M059J (cell line): ENCODE measurements around the gene POLR3H. TPM values are rescaled to one million over a fixed set of nuclear protein-coding genes. Genes with fewer than 3 reads are reported as not detected.
"Not testable (repeated sequence)": the region's sequence is repeated elsewhere in the genome, so short reads cannot be mapped to it uniquely, and the experiment has no call there.

Experiments used
- DNase-seq: peaks from one replicate; pipeline ENCODE4 v3.0.0-alpha.2; 2012; ENCODE audit warnings: low read depth
- total RNA-seq: library from RNA; depleted of rRNA; stranded (reverse); fragments of >200 nt; shearing (Covaris generic); gene quantifications from 2 replicates; pipeline ENCODE4 v1.2.3, GENCODE V29; 2014; rRNA removed

The POLR3H gene, protein sequence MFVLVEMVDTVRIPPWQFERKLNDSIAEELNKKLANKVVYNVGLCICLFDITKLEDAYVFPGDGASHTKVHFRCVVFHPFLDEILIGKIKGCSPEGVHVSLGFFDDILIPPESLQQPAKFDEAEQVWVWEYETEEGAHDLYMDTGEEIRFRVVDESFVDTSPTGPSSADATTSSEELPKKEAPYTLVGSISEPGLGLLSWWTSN
- 21.5 and 22.5 TPM in 2 replicates for total RNA-seq

DNA sequence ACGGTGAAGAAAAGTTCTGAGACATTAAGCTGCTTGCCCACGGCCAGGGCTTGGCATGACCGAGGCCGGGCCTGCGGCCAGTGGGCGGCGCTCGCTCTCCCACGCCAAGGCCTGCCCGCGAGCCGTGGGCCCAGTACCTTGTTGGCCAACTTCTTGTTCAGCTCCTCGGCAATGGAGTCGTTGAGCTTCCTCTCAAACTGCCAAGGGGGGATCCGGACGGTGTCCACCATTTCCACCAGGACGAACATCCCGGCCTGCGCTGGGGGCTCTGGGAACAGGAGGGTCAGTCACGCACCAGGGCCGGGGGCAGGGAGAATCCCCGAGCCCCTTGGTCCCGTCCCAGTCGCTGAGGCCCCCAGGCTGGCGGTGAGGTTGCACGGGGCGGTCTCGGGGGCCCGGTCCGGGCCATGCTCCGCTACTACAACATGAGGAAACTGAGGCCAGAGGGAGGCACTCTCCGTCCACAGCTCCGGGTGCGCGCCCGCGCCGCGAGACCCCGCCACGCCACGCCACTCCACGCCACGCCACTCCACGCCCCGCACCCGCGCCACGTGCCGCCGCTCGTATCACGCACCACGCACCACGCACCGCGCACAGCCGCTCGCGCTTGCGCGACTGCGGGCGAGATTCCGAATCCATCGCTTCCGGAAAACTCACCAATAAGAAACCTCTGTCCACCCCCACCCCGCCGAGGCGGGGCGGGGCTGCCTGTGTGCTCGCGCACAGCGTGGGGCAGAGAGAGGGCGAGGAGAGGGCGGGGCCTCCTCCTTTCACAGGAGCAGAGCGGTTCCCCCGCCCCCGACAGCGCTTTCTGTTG lies at the start of gene POLR3H:
Gene POLR3H, minus strand, starts transcription at position 617 of the 817 bp plus-strand sequence. Its CDS starts 369 bp downstream, at position 248.
- peak; percentile 96 for DNase-seq

DNA sequence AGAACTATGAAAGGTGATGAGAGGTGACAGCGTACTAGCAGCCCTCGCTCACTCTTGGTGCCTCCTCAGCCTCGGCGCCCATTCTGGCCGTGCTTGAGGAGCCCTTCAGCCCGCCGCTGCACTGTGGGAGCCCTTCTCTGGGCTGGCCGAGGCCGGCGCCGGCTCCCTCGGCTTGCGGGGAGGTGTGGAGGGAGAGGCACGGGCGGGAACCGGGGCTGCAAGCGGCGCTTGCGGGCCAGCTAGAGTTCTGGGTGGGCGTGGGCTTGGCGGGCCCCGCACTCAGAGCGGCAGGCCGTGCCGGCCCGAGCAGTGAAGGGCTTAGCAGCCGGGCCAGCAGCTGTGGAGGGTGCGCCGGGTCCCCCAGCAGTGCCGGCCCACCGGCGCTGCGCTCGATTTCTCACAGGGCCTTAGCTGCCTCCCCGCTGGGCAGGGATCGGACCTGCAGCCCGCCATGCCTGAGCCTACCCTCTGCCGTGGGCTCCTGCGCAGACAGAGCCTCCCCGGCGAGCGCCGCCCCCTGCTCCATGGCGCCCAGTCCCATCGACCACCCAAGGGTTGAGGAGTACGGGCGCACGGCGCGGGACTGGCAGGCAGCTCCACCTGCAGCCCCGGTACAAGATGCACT lies 49.2 kb upstream of the POLR3H start:
- DNase-seq: not testable (repeated sequence)

DNA sequence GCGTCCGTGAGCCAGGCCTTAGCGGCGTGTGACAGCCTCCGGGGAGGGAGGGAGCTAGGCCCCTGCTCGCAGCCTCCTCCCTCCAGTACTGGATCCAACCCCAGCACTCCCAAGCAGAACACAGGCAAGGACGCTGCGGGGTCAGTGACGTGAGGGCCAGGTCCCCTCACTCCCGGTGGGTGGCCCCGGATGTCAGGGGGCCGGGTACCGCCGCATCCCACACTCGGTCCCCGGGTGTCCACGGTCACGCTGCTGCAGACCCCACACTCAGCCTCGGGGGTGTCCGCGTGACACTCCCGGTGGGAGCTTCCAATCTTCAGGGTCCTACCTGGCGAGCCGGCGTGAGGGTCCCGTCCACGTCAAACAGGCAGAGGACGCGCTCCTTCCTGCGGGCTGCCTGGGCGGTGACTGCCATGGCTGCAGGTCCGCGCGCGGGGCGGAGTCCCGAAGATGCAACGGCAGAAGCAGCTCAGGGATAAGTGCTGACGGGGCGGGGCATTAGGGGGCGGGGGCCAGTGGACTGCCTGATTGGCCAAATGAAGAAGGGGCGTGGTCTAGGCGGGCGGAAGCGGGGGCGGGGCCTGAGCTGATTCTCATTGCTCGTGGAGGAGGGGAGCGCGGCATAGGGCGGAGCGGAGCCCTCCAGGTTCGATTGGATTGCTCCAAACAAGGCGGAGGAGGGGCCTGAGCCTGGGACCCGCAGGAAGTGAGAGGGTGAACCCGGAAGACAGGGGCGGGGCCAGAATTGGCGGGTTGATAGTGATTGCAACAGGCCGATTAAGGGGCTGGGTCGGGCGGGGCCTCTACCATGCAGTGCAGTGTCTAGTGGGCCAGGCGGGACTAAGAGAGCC lies 45.3 kb upstream of the POLR3H start, which contains the start of gene PMM1:
Gene PMM1, minus strand, starts transcription at position 450 of the 851 bp plus-strand sequence. Its CDS starts 35 bp downstream, at position 415.
- peak; percentile 99 for DNase-seq

DNA sequence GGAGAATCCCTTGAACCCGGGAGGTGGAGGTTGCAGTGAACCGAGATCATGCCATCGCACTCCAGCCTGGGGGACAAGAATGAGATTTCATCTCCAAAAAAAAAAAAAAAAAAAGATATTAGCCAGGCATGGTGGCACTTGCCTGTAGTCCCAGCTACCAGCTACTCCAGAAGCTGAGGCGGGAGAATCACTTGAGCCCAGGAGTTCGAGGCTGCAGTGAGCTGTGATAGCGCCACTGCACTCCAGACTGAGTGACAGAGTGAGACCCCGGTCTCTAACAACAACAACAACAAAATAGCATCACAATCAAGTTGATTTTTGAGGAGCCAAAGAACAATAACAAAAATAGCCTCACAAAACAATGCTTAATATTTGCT lies 43.1 kb upstream of the POLR3H start:
- no peak for DNase-seq

DNA sequence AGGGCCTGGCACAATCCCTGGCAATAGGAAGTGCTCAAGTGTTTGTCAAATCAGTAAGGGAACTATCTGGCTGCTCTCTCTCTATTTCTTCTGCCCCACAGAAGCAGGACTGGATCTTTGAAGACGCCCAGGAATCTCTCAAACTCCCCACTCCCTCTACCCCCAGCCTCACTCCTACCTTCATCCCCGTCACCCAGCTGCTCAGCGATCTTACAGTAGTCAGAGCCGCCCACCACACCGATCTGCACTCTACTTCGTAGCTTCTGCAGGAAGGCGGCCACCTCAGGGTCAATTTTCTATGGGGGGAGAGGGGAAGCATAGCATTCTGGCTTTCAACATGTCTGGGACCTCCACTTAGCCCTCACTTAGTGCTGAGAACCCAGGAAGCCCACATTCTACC lies 41.6 kb upstream of the POLR3H start:
- no peak for DNase-seq

DNA sequence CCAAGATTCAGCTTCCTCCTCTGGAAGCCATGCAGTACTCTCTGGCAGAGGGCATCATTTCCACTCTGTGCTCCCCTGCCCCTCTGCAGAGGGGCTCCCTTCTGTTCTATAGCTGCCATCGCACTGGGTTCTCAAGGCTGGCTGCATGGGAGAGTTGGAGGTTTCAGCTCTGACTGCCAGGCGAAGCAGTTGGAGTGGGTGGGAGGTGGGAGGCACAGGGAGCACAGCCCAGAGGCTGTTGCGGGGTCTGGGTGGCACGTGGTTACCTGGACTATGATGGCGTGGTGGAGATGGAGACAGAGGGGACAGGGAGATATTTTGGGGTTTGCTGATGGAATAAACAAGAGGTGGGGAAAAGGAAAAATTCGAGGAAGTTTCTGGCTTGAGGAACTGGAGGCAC lies 40.6 kb upstream of the POLR3H start:
- no peak for DNase-seq

DNA sequence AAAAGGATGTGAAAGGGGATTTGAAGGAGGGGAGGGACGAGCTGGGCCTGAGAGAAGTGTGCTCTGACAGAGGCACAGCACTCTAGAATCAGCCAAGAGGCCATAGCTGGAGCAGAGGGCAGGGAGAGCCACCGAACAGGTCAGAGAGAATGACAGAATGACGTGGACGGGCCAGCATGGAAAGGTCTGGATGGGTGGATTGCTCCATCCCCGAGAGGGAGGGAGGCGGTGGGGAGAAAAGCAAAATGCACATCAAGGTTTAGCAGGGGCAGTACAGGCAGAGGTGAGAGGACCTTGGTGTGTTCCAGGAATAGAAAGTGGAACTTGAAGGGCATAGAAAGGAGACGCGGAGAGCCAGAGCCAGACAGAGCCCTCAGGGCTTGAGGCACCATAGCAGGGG lies 38.4 kb upstream of the POLR3H start:
- no peak for DNase-seq

DNA sequence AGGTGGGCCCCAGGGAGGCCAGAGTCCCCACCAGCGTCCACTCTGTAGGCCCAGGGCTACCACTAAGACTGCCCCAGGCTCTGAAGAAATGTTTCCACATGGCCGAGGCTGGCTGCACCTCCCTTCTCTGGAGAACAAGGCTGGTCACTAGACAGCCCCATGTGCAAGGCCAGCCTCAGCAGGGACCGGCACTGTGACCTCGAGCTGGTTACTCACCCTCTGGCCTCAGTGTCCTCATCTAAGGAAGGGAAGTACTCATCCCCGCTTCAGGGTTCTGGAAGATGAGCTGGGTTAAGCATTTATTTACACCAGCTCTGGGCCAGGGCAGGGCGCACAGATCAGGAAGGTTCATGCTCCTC lies 35.7 kb upstream of the POLR3H start:
- DNase-seq: no peak

DNA sequence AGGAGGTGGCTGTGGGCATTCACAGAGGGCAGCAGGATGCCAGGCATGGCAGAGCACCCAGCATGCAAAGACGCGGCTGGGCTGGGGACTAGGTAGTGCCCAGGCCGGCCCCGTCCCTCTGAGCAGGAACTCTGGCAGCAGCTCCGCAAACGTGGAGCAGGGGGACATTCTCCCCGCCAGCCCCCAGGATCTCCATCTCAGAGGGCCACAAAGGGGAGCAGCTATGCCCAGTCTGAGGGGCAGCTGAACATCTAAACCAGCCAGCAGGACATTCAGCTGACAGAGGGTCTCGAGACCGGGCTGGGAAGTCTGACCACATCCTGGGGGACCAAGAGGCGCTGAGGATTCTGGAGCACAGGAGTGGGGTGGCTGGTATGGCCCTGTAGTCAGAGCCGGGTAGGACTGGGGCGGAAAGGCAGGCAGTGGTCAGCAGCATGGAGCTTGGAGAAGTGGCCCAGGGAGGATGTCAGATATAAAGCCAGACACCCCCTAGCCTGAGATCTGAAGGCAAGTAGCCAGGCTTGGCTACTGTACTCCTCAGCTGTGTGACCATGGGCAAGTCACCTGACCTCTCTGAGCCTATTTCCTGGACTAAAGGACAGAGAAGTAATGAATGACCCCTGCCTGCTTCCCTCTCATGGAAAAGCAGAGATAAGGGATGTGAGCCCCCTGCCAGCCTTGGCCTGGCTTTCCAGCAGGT lies 35.2 kb upstream of the POLR3H start:
- DNase-seq: no peak

DNA sequence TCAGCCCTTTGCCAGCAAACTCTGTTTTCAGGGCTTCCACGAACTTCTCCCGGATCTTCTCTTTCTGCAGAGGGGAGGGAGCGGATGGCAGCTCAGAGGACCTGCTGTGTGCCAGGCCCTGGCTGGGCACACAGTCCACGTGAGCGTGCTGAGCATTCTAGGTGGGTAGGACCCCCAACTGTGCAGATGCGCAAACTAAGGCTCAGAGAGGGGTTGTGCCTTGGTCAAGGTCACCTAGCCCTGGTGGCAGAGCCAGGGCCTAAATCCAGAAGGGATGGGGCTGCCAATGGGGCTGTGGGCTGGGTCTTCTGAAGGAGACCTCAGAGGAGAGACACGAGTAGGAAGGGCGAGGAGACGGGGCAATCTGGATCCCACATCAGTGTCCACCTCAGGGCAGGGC lies 34.5 kb upstream of the POLR3H start:
- DNase-seq: no peak

DNA sequence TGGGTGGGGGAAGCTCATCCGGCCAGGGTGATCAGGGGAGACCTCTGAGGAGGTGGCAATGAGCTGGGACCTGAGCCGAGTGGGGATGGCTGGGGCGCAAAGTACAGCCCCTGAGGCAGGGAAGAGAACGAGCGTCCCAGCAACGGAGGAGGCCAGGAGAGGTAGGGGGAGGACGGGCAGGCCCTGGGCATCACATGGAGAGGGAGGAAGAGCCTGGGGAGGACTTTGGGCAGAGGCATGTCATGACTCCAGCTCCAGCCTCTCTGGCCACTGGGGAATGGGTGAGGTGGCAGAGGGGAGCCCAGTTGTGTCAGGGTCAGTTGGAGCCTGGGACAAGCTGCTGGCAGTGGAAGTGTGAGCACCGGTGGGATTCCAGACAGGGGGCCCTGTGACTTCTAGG lies 33.8 kb upstream of the POLR3H start:
- DNase-seq: no peak

DNA sequence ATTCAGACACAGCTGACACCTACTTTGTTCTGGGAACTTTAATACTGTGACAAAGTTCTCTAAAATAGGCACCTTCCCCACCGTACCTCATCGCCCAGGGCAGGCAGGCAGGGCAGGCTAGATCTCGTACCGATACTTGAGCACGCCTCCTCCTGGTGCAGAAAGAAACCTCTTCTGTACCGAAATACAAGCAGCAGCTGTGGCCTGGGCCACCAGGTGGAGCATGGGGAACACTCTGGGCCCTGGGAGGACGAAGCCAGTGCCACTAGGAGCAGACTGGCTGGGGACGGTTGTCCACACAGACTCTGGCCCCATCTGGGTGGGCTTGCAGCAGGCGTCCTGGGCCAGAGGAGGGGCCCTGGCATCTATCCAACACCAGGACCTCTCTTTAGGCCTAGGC lies 32.6 kb upstream of the POLR3H start:
- DNase-seq: peak; percentile 45

DNA sequence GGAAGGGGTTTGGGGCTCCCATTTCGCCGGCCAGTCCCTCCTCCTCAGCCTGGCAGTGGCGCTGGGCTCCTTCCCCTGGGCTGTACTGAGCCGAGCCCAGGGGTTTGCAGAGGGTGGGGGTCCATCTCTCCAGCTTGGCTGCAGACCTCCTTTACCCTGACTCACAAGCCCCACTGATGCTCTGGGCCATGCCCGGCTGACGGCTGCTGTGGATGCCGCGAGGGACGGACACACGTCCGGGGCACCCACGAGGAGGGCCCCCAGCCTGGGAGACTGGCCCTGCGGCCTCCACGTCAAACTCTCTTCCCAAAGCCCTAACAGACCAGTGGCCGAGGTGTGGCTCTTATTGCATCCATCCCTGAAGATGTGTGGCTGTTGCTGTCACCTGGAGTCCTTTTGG lies 31.3 kb upstream of the POLR3H start:
- no peak for DNase-seq

DNA sequence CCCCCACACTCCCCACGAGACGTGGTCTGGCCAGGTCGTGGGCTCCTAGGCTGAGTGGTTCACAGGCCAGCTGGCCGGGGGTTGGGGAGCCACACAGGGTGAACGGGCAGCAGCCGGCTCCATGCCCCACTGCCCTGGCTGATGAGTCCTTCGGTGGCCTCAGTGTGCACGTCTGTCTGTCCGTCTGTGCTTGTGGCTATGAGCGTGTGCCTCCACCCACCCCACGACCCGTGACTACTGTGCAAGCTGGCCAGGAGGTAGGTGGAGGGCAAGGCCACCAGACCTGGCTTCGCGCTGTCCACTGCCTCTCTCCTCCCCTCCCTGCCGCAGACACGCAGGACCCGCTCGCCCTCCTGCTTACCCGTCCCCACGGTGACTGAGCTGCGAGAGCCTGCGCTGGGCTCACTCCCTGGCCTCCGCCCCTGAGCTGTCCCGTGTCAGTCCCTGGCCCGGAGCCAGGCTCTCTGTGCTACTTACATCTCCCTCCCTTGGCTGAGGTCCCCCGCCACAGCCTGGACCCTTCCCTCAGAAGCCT lies 30.6 kb upstream of the POLR3H start:
- DNase-seq: no peak

DNA sequence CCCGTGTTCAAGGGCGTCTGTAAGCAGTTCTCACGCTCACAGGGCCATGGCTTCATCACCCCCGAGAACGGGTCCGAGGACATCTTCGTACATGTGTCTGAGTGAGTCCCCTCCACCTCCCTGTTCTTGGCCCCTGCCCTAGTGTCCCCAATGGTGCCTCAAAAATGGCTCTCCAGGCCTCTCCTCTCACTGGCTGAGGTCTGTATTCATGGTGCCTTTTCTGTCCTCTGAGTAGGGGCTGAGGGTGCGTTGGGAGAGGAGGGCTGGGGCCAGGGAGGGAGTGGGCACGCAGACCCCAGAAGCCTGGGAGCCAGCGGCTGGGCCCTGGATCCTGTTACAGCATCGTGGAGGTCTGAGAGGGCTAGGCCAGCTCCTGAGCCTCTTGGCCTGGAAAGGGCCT lies 29.4 kb upstream of the POLR3H start:
- DNase-seq: no peak

DNA sequence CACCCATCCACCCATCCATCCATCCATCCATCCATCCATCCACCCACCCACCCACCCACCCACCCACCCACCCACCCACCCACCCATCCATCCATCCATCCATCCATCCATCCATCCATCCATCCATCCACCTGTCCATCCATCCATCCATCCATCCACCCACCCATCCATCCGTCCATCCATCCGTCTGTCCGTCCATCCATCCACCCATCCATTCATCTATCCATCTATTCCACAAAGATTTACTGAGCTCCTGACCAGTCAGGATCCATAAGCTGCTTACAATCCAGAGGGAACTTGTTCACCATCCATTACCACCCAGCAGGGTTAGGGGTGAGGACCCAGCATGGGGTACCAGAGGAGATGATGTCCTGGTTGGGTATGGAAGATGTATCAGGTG lies 28.0 kb upstream of the POLR3H start:
- DNase-seq: not testable (repeated sequence)

DNA sequence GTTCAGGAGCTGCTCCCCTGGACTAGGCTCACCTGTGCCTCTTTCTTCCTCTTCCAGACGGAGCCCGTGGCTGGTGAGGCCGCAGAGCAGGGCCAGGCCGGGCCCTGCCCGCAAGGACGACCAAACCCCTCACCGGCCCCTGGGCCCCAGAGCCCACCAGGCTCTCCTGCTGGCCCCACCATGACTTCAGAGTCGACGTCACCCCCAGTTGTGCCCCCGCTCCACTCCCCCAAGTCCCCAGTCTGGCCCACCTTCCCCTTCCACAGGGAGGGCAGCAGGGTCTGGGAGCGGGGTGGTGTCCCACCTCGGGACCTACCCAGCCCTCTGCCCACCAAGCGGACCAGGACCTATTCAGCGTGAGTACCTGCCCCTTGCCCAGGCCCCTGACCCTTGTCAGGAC lies 27.5 kb upstream of the POLR3H start:
- no peak for DNase-seq

DNA sequence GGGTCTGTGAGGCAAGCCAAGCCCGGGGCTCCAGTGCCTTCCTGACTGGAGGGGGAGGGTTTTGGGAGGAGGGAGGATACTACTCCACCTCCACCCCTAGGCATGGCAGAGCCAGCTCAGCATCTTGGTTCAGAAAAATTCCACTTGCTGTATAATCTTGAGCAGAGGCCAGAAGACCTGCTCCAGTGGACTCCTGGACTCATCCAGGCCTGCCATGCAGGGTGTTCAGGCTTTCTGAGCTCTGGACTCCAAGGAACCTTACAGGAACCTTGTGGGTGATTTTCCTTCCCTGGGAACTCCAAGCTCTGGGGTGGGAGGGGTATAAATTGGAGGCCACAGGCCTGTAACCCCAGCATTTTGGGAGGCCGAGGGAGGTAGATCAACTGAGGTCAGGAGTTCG lies 26.0 kb upstream of the POLR3H start:
- peak; percentile 10 for DNase-seq

DNA sequence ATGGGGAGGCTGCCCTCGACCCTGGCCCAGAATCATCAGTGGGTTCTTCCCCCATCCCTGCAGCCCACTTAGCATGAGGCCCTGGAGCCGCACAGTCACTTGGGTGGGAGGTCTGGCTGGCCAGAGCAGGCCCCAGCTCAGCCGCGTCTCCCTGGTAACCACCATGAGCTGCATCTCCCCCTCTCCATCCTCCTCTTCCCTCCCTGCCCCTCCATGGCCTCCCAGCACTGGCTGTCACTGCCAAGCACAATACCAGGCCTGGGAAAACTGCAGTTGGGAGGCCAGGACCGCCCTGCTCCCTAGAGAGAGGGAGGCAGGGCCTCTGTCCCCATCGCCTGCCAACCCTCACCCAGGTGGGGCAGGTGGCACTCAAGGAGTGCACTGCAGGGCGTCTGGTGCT lies 24.5 kb upstream of the POLR3H start:
- DNase-seq: no peak

DNA sequence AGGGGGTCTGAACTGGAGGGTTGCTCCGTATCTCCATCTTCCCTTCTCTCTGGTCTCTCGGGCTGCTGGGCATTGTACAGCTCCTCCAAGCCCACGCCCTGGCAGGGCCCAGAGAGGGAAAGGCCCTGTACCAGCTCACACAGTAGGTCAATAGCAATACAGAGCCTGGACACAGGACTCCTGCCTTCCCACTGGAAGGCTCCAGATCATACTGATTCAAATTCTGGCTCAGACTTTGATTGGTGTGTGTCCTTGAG lies 23.2 kb upstream of the POLR3H start:
- DNase-seq: no peak

DNA sequence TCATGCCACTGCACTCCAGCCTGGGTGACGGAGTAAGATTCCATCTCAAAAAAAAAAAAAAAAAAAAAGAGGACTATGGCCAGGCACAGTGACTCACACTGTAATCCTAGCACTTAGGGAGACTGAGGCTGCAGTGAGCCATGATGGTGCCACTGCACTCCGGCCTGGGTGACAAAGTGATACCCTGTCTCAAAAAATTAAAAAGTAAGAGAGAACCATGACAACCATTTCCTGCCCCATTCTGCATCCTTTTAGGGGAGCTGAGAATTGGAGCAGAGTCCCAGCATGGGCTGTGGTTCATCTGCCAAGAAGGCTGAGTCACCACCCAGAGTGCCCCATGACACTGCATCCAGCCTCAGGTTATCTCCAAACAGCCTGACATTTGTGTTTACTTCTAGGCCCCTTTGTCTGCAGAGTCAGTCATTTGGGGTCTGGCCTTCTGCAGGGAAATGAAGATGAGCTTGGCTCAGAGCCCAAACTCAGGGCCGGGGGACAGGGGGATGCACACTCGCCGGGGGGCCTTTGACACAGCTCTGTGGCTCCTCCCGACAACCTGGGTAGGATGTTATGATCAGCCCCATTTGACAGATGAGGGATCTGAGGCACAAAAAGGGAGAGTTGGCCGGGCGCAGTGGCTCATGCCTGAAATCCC lies 21.3 kb upstream of the POLR3H start:
- DNase-seq: peak; percentile 91
